Esophagus muscularis mucosa (tissue), 3 donors: Measurements from ENCODE around the gene KIF17.

Experiments
- POLR2A ChIP-seq: fragments of 450-650 bp; IDR thresholded peaks from one replicate; pipeline ENCODE4 v1.6.1; 2017; ENCODE audit warnings: antibody characterized with exemption, moderate library complexity, mild to moderate bottlenecking, low read depth
- TF ChIP-seq, protein P1 (sequence below), 3 experiments: fragments of 200-600 bp in 2 of 3; fragments of 450-650 bp in 1 of 3; sonication (generic) in 2 of 3; IDR thresholded peaks; one replicate each; pipeline ENCODE4 v1.5.1; 2017 to 2019; ENCODE audit warnings: antibody characterized with exemption in 3 of 3, mild to moderate bottlenecking in 2 of 3, moderate library complexity in 1 of 3

DNA sequence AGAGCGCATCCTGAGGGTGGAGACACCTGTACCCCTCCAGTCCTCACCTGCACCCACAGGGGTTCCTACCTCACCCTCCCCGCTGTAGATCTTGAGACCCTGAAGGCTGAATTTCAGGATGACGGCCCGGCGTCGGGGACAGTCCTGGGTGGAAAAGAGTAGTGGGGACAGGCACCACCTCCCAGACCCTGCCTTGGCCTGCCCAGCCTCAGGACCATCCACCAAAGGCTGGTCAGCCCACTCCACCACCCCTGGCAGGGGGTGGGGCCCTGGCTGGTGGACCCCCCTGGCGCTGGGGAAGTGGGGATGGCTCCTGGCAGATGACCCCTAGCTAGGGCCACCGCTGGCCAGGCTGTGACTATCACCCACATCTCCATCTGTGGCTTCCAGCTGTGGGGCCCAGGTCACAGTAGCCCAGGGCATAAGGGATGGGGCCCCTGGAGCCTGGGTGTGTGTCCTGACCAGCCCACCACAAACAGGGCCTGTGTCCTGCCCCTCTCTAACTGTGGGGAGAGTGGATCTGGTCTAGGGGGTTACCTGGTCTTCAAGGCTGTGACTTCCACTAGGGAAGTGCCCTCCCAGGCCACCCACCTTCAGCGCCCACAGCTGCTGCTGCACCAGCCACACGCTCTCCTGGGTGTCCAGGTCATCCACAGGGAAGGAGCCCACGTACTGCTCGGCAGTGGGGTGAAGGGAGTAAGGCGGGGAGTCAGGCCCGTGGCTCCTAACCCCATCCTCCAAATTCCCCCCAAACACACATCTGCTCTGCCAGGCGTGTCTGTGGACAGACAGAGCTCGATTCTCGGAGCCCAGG, 9.3 kb upstream of the KIF17 start:
- TF ChIP-seq, protein P1, sequence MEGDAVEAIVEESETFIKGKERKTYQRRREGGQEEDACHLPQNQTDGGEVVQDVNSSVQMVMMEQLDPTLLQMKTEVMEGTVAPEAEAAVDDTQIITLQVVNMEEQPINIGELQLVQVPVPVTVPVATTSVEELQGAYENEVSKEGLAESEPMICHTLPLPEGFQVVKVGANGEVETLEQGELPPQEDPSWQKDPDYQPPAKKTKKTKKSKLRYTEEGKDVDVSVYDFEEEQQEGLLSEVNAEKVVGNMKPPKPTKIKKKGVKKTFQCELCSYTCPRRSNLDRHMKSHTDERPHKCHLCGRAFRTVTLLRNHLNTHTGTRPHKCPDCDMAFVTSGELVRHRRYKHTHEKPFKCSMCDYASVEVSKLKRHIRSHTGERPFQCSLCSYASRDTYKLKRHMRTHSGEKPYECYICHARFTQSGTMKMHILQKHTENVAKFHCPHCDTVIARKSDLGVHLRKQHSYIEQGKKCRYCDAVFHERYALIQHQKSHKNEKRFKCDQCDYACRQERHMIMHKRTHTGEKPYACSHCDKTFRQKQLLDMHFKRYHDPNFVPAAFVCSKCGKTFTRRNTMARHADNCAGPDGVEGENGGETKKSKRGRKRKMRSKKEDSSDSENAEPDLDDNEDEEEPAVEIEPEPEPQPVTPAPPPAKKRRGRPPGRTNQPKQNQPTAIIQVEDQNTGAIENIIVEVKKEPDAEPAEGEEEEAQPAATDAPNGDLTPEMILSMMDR (IDR thresholded peaks at IDR 0.05) = no peak
- no peak for TF ChIP-seq POLR2A
